Measurements from ENCODE around the gene ADORA2A. TPM values are rescaled to one million over a fixed set of nuclear protein-coding genes. Genes with fewer than 3 reads are reported as not detected.

ADORA2A gene
- total RNA-seq, 3 donors from 2014 or later = 1.8 to 4.3 (median 3.4) TPM

DNA sequence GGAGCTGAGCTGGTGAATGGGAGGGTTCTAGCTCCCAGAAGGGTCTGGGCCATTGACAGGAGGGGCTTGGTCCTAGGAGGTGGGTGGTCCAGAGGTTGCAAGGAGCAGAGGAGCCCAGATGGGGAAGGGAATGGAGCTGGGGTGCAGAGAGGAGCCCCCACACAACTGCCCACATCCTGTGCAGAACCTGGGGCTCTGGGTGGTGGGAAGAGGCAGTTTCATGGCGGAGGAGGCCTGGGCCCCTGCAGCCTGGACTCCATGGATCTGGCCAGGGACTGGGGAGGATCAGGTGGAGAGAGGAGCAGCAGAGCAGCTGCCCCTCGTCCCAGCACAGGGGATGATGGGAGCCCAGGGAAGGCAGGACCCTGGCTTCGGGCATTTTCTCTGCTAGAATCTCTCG, 963 bp upstream of the ADORA2A start:
- TF ChIP-seq POLR2A (IDR thresholded peaks at IDR 0.05) (no peak), POLR2AphosphoS5 (IDR thresholded peaks at IDR 0.05) (no peak)
- TF ChIP-seq, protein P1, sequence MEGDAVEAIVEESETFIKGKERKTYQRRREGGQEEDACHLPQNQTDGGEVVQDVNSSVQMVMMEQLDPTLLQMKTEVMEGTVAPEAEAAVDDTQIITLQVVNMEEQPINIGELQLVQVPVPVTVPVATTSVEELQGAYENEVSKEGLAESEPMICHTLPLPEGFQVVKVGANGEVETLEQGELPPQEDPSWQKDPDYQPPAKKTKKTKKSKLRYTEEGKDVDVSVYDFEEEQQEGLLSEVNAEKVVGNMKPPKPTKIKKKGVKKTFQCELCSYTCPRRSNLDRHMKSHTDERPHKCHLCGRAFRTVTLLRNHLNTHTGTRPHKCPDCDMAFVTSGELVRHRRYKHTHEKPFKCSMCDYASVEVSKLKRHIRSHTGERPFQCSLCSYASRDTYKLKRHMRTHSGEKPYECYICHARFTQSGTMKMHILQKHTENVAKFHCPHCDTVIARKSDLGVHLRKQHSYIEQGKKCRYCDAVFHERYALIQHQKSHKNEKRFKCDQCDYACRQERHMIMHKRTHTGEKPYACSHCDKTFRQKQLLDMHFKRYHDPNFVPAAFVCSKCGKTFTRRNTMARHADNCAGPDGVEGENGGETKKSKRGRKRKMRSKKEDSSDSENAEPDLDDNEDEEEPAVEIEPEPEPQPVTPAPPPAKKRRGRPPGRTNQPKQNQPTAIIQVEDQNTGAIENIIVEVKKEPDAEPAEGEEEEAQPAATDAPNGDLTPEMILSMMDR (IDR thresholded peaks at IDR 0.05) = no peak
- peaks cover 0 to 7% of the 10 kb centered on the region in 2 donors for H3K27me3 ChIP-seq
- no peak overlapping the region for H3K4me3 ChIP-seq
- no peaks in the 10 kb centered on the region for H3K36me3 ChIP-seq
- H3K4me1 ChIP-seq = no peaks in the 10 kb centered on the region
- no peaks in the 10 kb centered on the region for H3K9me3 ChIP-seq
- intact Hi-C loops (cut with DNase I; ENCODE audit: low total_unique reads) = no loop called here
- no peak for DNase-seq (ENCODE audit: low spot score in 2 of 2)
- peak overlapping the region in 1 of 2 donors; percentile 48 for H3K27ac ChIP-seq

DNA sequence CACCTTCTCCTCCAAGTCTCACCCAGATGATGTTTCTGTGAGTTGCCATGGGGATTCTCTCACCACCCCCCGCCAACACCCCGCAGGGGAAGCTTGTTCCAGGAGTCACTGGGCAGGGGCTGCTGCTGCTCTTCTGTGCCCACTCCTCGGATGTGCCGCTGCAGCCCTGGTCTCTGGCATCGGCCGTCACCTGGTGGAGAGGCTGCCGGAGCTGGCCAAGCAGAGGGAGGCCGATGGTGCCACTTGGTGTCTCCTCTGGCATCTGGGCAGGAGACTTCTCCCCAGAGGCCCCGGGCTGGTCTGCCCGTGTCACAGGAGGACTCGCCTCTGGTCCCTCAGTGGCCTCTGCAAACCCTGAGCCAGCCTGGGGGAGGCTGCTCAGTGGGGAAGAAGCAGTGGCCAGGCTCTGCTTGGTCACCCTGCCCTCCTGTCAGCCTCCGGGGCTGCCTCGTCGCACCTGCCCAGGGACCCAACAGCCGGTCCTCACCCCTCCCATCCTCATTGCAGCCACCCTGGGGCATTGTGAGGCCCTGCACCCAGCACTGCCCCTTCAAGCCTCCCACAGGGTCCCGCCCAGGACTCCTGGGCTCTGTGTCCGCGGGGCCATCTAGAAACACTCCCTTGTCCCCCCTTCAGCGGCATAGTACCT, 424 bp upstream of the ADORA2A start:
- intact Hi-C loops (cut with DNase I; ENCODE audit: low total_unique reads) = no loop called here
- no peak for DNase-seq (ENCODE audit: low spot score in 2 of 2)
- peak overlapping the region in 1 of 3 donors; percentile 8 for H3K4me3 ChIP-seq
- no peaks in the 10 kb centered on the region for H3K4me1 ChIP-seq
- H3K27ac ChIP-seq = peak overlapping the region; percentile 21 to 48
- peaks cover 0 to 7% of the 10 kb centered on the region in 2 donors for H3K27me3 ChIP-seq
- H3K36me3 ChIP-seq = no peaks in the 10 kb centered on the region
- no peaks in the 10 kb centered on the region for H3K9me3 ChIP-seq
- TF ChIP-seq, protein P1 (IDR thresholded peaks at IDR 0.05) = no peak
- no peak for TF ChIP-seq POLR2A (IDR thresholded peaks at IDR 0.05)
- TF ChIP-seq POLR2AphosphoS5 (IDR thresholded peaks at IDR 0.05) = no peak

DNA sequence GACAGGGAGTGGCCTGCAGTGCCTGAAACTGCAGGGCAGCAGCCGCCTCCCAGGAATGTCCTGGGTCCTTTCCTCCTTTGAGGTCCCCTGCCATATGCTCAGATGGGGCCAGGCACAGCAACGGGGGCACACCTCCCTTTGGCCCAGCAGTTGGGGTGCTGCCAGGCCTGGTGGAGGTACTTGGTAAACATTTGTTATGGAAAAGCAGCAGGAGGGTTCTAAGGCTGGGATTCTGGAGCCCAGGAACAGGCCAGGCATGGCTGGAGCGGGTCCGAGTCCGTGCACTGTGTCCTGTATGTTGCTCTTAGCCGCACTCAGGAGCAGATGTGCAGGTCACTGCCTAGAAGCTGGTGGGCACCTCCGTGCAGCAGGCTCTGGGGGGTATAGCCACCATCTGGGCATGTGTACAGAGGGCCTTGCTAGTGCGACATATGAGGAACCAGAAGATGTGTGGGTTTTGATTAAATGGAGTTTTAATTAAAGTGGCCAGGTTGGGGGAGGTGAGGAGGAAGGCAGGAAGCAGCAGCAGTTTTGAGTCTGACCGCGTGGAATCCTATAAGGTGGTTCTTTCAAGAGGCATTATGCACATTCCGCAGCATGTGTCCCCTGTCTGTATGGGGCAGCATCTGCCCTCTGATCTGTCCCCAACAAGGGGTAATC, 1.5 kb downstream of the ADORA2A start:
- peaks cover 0 to 7% of the 10 kb centered on the region in 2 donors for H3K4me1 ChIP-seq
- intact Hi-C loops (cut with DNase I; ENCODE audit: low total_unique reads) = no loop called here

DNA sequence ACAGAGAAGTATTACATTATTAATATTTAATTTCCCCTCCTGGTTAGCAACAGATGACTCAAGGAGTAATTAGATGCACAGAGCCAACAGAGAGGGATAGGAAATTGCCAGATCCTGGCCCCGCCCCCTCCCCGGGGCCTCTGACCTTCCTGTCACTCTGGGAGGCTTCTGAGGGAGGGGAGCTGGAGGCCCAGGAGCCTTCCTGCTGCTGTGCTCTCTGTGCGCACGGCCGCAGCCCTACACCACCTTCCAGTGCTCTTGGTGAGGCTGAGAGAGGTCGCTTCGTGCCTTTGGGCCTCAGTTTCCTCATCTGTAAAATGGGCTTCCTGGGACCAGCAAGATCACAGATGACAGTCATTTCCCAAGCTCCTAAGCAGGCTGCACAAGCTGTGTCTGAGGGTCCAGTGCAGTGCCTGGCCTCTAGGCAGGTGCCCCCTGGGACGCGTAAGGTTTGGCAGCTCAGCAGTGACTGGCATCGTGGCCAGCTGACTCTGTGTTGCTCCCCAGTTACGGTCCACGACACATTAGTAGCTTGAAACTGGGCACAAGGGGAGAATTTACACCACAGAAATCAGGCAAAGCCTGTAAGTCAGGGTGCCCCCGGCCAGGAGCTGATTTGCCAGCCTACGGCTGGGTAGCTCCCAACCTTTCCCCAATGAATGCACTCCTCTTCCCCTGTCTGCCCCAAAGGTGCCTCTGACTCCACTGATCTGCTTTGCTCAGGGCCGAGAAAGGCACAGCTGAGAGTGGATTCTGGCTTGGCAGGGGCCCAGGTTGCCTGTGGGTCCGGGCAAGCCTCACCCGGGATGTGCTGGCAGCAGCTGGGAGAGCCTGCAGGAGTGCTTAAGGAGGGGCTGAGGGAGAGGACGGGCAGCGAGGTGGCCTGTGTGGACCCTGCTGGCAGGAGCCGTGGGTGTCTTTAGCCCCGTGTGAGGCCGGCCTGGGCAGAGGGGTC, 2.3 kb downstream of the ADORA2A start:
- no peak for DNase-seq (ENCODE audit: low spot score in 2 of 2)
- Histone ChIP-seq H3K4me1 (peaks cover 0 to 7% of the 10 kb centered on the region in 2 donors), H3K9me3 (no peaks in the 10 kb centered on the region), H3K4me3 (no peak overlapping the region), H3K27me3 (peaks cover 0 to 4% of the 10 kb centered on the region in 2 donors), H3K36me3 (no peaks in the 10 kb centered on the region), H3K27ac (peak overlapping the region in 1 of 2 donors; percentile 43)
- intact Hi-C loops (cut with DNase I; ENCODE audit: low total_unique reads) = no loop called here
- no peak for TF ChIP-seq POLR2AphosphoS5 (IDR thresholded peaks at IDR 0.05)
- no peak for TF ChIP-seq POLR2A (IDR thresholded peaks at IDR 0.05)
- TF ChIP-seq, protein P1 (IDR thresholded peaks at IDR 0.05) = no peak

More for the DNA sequence above, 1.5 kb downstream of the ADORA2A start:
- H3K27me3 ChIP-seq = peaks cover 0 to 7% of the 10 kb centered on the region in 2 donors
- DNase-seq (ENCODE audit: low spot score in 2 of 2) = no peak
- TF ChIP-seq, protein P1 (IDR thresholded peaks at IDR 0.05) = no peak
- no peak for TF ChIP-seq POLR2A (IDR thresholded peaks at IDR 0.05)
- no peak for TF ChIP-seq POLR2AphosphoS5 (IDR thresholded peaks at IDR 0.05)
- no peak overlapping the region for H3K27ac ChIP-seq
- peak overlapping the region in 1 of 3 donors; percentile 11 for H3K4me3 ChIP-seq
- no peaks in the 10 kb centered on the region for H3K36me3 ChIP-seq
- H3K9me3 ChIP-seq = no peaks in the 10 kb centered on the region

Data from breast epithelium (tissue), 4 donors.